ENCODE measurements around the gene PAXX.

GRCh38 chr9:136943291-136944211 is 48.7 kb upstream of the PAXX start:
- TF ChIP-seq CTCF (IDR thresholded peaks at IDR 0.05) (no peak), POLR2A (IDR thresholded peaks at IDR 0.05) (no peak), EP300 (IDR thresholded peaks at IDR 0.05) (no peak)

Data from tibial nerve (tissue), 4 donors.